HEK293 (cell line): Measurements from ENCODE around the gene CCDC183.
"Not testable (repeated sequence)": the region's sequence is repeated elsewhere in the genome, so short reads cannot be mapped to it uniquely, and the experiment has no call there.

Experiments used
- CTCF ChIA-PET: fragments of 350-600 bp; formaldehyde crosslinking; extraction: SDS; loops from one replicate; lab custom pipeline; 2021; ENCODE audit warnings: antibody characterized with exemption; lab: Yijun Ruan, JAX
- POLR2A ChIA-PET: fragments of 300-600 bp; formaldehyde crosslinking; extraction: SDS; loops from one replicate; lab custom pipeline; 2020; ENCODE audit warnings: antibody characterized with exemption, inconsistent platforms; lab: Yijun Ruan, JAX
- H3K27ac ChIP-seq: fragments of 200-500 bp; sonication (Bioruptor generic); 2 replicates; pipeline ENCODE4 v1.5.1; 2014; ENCODE audit warnings: low read depth, low read length, control low read depth, inconsistent platforms; ENCODE audit errors: extremely low read depth
- H3K36me3 ChIP-seq, 2 experiments: fragments of 200-500 bp in 1 of 2; sonication (Bioruptor generic) in 1 of 2; 1 replicate in 1 of 2; 2 replicates in 1 of 2; pipeline ENCODE4 v1.5.1; 2014 to 2017; ENCODE audit warnings: inconsistent platforms in 2 of 2, low read length in 2 of 2; ENCODE audit not compliant: control insufficient read depth in 2 of 2, insufficient read depth in 1 of 2
- H3K4me1 ChIP-seq: fragments of 200-500 bp; sonication (Bioruptor generic); 2 replicates; pipeline ENCODE4 v1.5.1; 2014; ENCODE audit warnings: mild to moderate bottlenecking, low read length, inconsistent platforms; ENCODE audit not compliant: control insufficient read depth, insufficient read depth
- H3K4me3 ChIP-seq: 2 replicates; pipeline ENCODE4 v1.5.1; 2011; ENCODE audit warnings: low read depth, mild to moderate bottlenecking, control low read depth, low read length, moderate library complexity
- H3K9me3 ChIP-seq: fragments of 200-500 bp; sonication (Bioruptor generic); 2 replicates; pipeline ENCODE4 v1.5.1; 2014; ENCODE audit warnings: low read depth, low read length, inconsistent platforms; ENCODE audit not compliant: control insufficient read depth, insufficient read depth
- CTCF ChIP-seq: fragments of 450-650 bp; formaldehyde crosslinking; IDR thresholded peaks from 2 replicates; pipeline ENCODE4 v1.5.1; 2016; ENCODE audit warnings: missing biosample characterization, missing genetic modification characterization
- ELK4 ChIP-seq: IDR thresholded peaks from 2 replicates; pipeline ENCODE4 v1.6.1; 2011; ENCODE audit warnings: mild to moderate bottlenecking, low read depth, low read length, borderline replicate concordance
- GLI4 ChIP-seq: fragments of 450-650 bp; formaldehyde crosslinking; IDR thresholded peaks from 2 replicates; pipeline ENCODE4 v1.5.1; 2016; ENCODE audit warnings: missing biosample characterization, missing genetic modification characterization
- GLIS1 ChIP-seq: fragments of 450-650 bp; formaldehyde crosslinking; IDR thresholded peaks from 2 replicates; pipeline ENCODE4 v1.5.1; 2016; ENCODE audit warnings: missing biosample characterization, missing genetic modification characterization
- KLF1 ChIP-seq: fragments of 450-650 bp; formaldehyde crosslinking; IDR thresholded peaks from 2 replicates; pipeline ENCODE4 v1.5.1; 2016; ENCODE audit warnings: missing biosample characterization, missing genetic modification characterization
- KLF10 ChIP-seq: fragments of 450-650 bp; IDR thresholded peaks from 2 replicates; pipeline ENCODE4 v1.5.1; 2018; ENCODE audit warnings: missing biosample characterization, mild to moderate bottlenecking, missing genetic modification characterization
- KLF9 ChIP-seq: fragments of 450-650 bp; formaldehyde crosslinking; IDR thresholded peaks from 2 replicates; pipeline ENCODE4 v1.5.1; 2016; ENCODE audit warnings: missing biosample characterization, missing genetic modification characterization, low read depth
- SP3 ChIP-seq: fragments of 450-650 bp; formaldehyde crosslinking; IDR thresholded peaks from 2 replicates; pipeline ENCODE4 v1.5.1; 2016; ENCODE audit warnings: missing biosample characterization, missing genetic modification characterization
- ZBTB21 ChIP-seq: fragments of 450-650 bp; formaldehyde crosslinking; IDR thresholded peaks from 2 replicates; pipeline ENCODE4 v1.5.1; 2017; ENCODE audit warnings: missing biosample characterization, missing genetic modification characterization
- ZFHX2 ChIP-seq: fragments of 450-650 bp; formaldehyde crosslinking; conservative IDR thresholded peaks from 2 replicates; pipeline ENCODE4 v1.5.1; 2016; ENCODE audit warnings: missing biosample characterization, missing genetic modification characterization
- ZNF121 ChIP-seq: fragments of 450-650 bp; formaldehyde crosslinking; IDR thresholded peaks from 2 replicates; pipeline ENCODE4 v1.5.1; 2016; ENCODE audit warnings: missing biosample characterization, missing genetic modification characterization
- ZNF133 ChIP-seq: fragments of 450-650 bp; formaldehyde crosslinking; IDR thresholded peaks from 2 replicates; pipeline ENCODE4 v1.5.1; 2016; ENCODE audit warnings: missing biosample characterization, missing genetic modification characterization
- ZNF223 ChIP-seq: fragments of 450-650 bp; formaldehyde crosslinking; IDR thresholded peaks from 2 replicates; pipeline ENCODE4 v1.5.1; 2016; ENCODE audit warnings: missing biosample characterization, missing genetic modification characterization
- ZNF23 ChIP-seq: fragments of 450-650 bp; formaldehyde crosslinking; IDR thresholded peaks from 2 replicates; pipeline ENCODE4 v1.5.1; 2016; ENCODE audit warnings: missing biosample characterization, missing genetic modification characterization, borderline replicate concordance
- ZNF354C ChIP-seq: fragments of 450-650 bp; formaldehyde crosslinking; IDR thresholded peaks from 2 replicates; pipeline ENCODE4 v1.5.1; 2016; ENCODE audit warnings: missing biosample characterization, missing genetic modification characterization, low read depth, borderline replicate concordance
- ZNF416 ChIP-seq: fragments of 450-650 bp; formaldehyde crosslinking; IDR thresholded peaks from 2 replicates; pipeline ENCODE4 v1.5.1; 2016; ENCODE audit warnings: missing biosample characterization, missing genetic modification characterization
- ZNF449 ChIP-seq: fragments of 450-650 bp; formaldehyde crosslinking; IDR thresholded peaks from 2 replicates; pipeline ENCODE4 v1.5.1; 2017; ENCODE audit warnings: missing biosample characterization, mild to moderate bottlenecking, missing genetic modification characterization, moderate library complexity
- ZNF488 ChIP-seq: fragments of 450-650 bp; formaldehyde crosslinking; IDR thresholded peaks from 2 replicates; pipeline ENCODE4 v1.5.1; 2016; ENCODE audit warnings: missing biosample characterization, missing genetic modification characterization
- ZNF501 ChIP-seq: fragments of 450-650 bp; formaldehyde crosslinking; IDR thresholded peaks from 2 replicates; pipeline ENCODE4 v1.5.1; 2016; ENCODE audit warnings: missing biosample characterization, missing genetic modification characterization
- ZNF529 ChIP-seq: fragments of 450-650 bp; formaldehyde crosslinking; IDR thresholded peaks from 2 replicates; pipeline ENCODE4 v1.5.1; 2017; ENCODE audit warnings: missing genetic modification characterization, missing biosample characterization; ENCODE audit not compliant: insufficient replicate concordance
- ZNF580 ChIP-seq: fragments of 450-650 bp; formaldehyde crosslinking; IDR thresholded peaks from 2 replicates; pipeline ENCODE4 v1.5.1; 2016; ENCODE audit warnings: missing biosample characterization, missing genetic modification characterization
- ZNF658 ChIP-seq: fragments of 450-650 bp; formaldehyde crosslinking; IDR thresholded peaks from 2 replicates; pipeline ENCODE4; 2016; ENCODE audit warnings: missing biosample characterization, missing genetic modification characterization

The CCDC183 gene

GRCh38 chr9:136843801-136844740, 47.9 kb downstream of the CCDC183 start:
- H3K4me3 ChIP-seq: not testable (repeated sequence)

GRCh38 chr9:136844761-136845464, 48.8 kb downstream of the CCDC183 start:
- H3K36me3 ChIP-seq: peaks cover 0 to 11% of the 10 kb centered on the region in 2 experiments; a peak in 1 of 3 replicates
- no peak overlapping the region for H3K27ac ChIP-seq
- TF ChIP-seq ZNF121: no peak
- TF ChIP-seq ZNF488: no peak
- no peak for TF ChIP-seq GLIS1 (tag by site-specific recombination)
- TF ChIP-seq GLI4 (tag by site-specific recombination): no peak
- no peak for TF ChIP-seq ZNF580 (tag by site-specific recombination)
- TF ChIP-seq ZNF416 (tag by site-specific recombination): no peak
- TF ChIP-seq SP3 (tag by site-specific recombination): no peak
- no peak for TF ChIP-seq ZNF501 (tag by site-specific recombination)
- TF ChIP-seq ZNF223 (tag by site-specific recombination): no peak
- TF ChIP-seq ELK4: no peak
- no peak for TF ChIP-seq ZNF449
- no peak for TF ChIP-seq ZNF354C
- no peak for TF ChIP-seq ZBTB21 (tag by site-specific recombination)
- no peak for TF ChIP-seq ZNF529
- no peak for TF ChIP-seq ZNF658
- TF ChIP-seq ZNF23 (tag by site-specific recombination): no peak
- no peak for TF ChIP-seq ZFHX2 (tag by site-specific recombination)
- no peak for TF ChIP-seq ZNF133 (tag by site-specific recombination)
- ChIA-PET CTCF (interaction anchor here (1.0 to 2.9 kb wide), 8 partner anchors 15 to 190 kb away, joined by 3 to 14 read pairs (median 4); no protein-coding TSS in a partner anchor), POLR2A (interaction anchor here (3.7 kb wide), 1 partner anchor 45 kb away, joined by 17 read pairs; no protein-coding TSS in a partner anchor)
- H3K4me1 ChIP-seq: 0 out of 2 replicates have a peak, but pooled peaks cover 6% of the 10 kb centered on the region
- no peaks in the 10 kb centered on the region for H3K9me3 ChIP-seq
- H3K4me3 ChIP-seq: no peak overlapping the region

More at GRCh38 chr9:136843801-136844740, 47.9 kb downstream of the CCDC183 start:
- H3K27ac ChIP-seq, H3K4me1 ChIP-seq, H3K9me3 ChIP-seq: not testable (repeated sequence)
- 0 out of 2 replicates have a peak, but pooled peaks have one; percentile 36 for TF ChIP-seq KLF1 (tag by site-specific recombination)
- peak; percentile 47; the same call in 1 of the 2 replicates for TF ChIP-seq KLF10 (tag by site-specific recombination)
- 0 out of 2 replicates have a peak, but pooled peaks have one; percentile 49 for TF ChIP-seq CTCF
- TF ChIP-seq KLF9 (tag by site-specific recombination): peak; percentile 84
- ChIA-PET CTCF (interaction anchor here (0.6 to 3.6 kb wide), 16 partner anchors 12 to 206 kb away, joined by 3 to 27 read pairs (median 4); no protein-coding TSS in a partner anchor), POLR2A (interaction anchor here (0.6 to 3.7 kb wide), 2 partner anchors 44 to 58 kb away, joined by 3 to 17 read pairs; no protein-coding TSS in a partner anchor)
- peaks cover 0 to 18% of the 10 kb centered on the region in 2 experiments; a peak in 1 of 3 replicates for H3K36me3 ChIP-seq
